ENCODE results near the gene SF3A1. TPM values are rescaled to one million over a fixed set of nuclear protein-coding genes. Genes with fewer than 3 reads are reported as not detected.

SF3A1 gene
- total RNA-seq, 1 experiment from 2014 or later, result 230 TPM

- no peaks in the 10 kb centered on the region for H3K27me3 ChIP-seq (ENCODE audit: insufficient read depth, low read length)
- no peaks in the 10 kb centered on the region for H3K9me2 ChIP-seq (ENCODE audit: insufficient read depth)
- CTCF ChIA-PET, result interaction anchor here (0.9 kb wide), 1 partner anchor 23 kb away, joined by 3 read pairs; no protein-coding TSS in a partner anchor
- peak overlapping the region; percentile 34 for H3K9ac ChIP-seq (ENCODE audit: low read length)
- DNase-seq (ENCODE audit: low read depth, low spot score) (no peak), ATAC-seq (peak; percentile 32; the same call in 1 of the 2 replicates)
- peak overlapping the region; percentile 19 for H3K27ac ChIP-seq (ENCODE audit: low read depth, low read length)
- no peak overlapping the region for H2AFZ ChIP-seq (ENCODE audit: low read depth, low read length, poor library complexity, severe bottlenecking)
- no peak for TF ChIP-seq RAD21 (IDR thresholded peaks at IDR 0.05; ENCODE audit: low read depth)
- TF ChIP-seq REST (IDR thresholded peaks at IDR 0.05; ENCODE audit: low read depth), result no peak
- no peak for TF ChIP-seq ZFX (IDR thresholded peaks at IDR 0.05)
- no peak for TF ChIP-seq EGR1 (IDR thresholded peaks at IDR 0.05; ENCODE audit: low read depth)
- TF ChIP-seq YY1 (IDR thresholded peaks at IDR 0.05; ENCODE audit: extremely low read depth, insufficient replicate concordance, low read depth, low read length), result no peak
- TF ChIP-seq CEBPB (IDR thresholded peaks at IDR 0.05; ENCODE audit: low read depth), result no peak
- TF ChIP-seq CTCF (IDR thresholded peaks at IDR 0.05 in 2 of 3, conservative IDR thresholded peaks at IDR 0.05 in 1 of 3; ENCODE audit: borderline replicate concordance in 1 of 3, insufficient read depth in 1 of 3, low read depth in 2 of 3, low read length in 2 of 3), result no peak
- TF ChIP-seq SRF (IDR thresholded peaks at IDR 0.05; ENCODE audit: low read depth), result no peak
- TF ChIP-seq ELF1 (IDR thresholded peaks at IDR 0.05; ENCODE audit: borderline replicate concordance, low read depth), result no peak
- TF ChIP-seq EZH2phosphoT487 (IDR thresholded peaks at IDR 0.05; ENCODE audit: borderline replicate concordance), result no peak
- TF ChIP-seq ZNF274 (IDR thresholded peaks at IDR 0.05; ENCODE audit: low read depth, low read length), result no peak
- no peak for TF ChIP-seq TCF7L2 (IDR thresholded peaks at IDR 0.05; ENCODE audit: borderline replicate concordance, extremely low read depth, insufficient read depth, insufficient read length)
- TF ChIP-seq SP1 (IDR thresholded peaks at IDR 0.05; ENCODE audit: low read depth), result no peak
- no peak for TF ChIP-seq FOSL1 (IDR thresholded peaks at IDR 0.05; ENCODE audit: low read depth)
- no TSS peak for BruUV-seq (replicated peaks)
- no peaks in the 10 kb centered on the region for H4K20me1 ChIP-seq (ENCODE audit: insufficient read depth)
- peak overlapping the region; percentile 72 for H3K4me2 ChIP-seq (ENCODE audit: low read length)
- H3K9me3 ChIP-seq (ENCODE audit: control insufficient read depth in 1 of 2, insufficient read depth in 1 of 2, low read depth in 1 of 2, low read length in 2 of 2), result no peaks in the 10 kb centered on the region
- no peaks in the 10 kb centered on the region for H3K36me3 ChIP-seq (ENCODE audit: control insufficient read depth in 1 of 2, insufficient read depth in 2 of 2, low read length in 2 of 2)
- RAD21 ChIA-PET (ENCODE audit: low non-redundant PET in 1 of 2, low total read pairs in 2 of 2, uncharacterized antibody in 2 of 2, unreplicated experiment in 2 of 2), result no interaction called here
- H3K4me3 ChIP-seq (replicated peaks in 1 of 2; ENCODE audit: low read depth in 1 of 2, low read length in 2 of 2), result peak overlapping the region in 1 of 2 experiments; percentile 33; a peak in 1 of 4 replicates
- H3K79me2 ChIP-seq (ENCODE audit: insufficient read depth, low read length), result peaks cover 8% of the 10 kb centered on the region; the same call in 1 of the 2 replicates
- intact Hi-C loops (cut with micrococcal nuclease), result no loop called here
- peaks cover 47 to 94% of the 10 kb centered on the region in 2 experiments for H3K4me1 ChIP-seq (ENCODE audit: control insufficient read depth in 1 of 2, insufficient read depth in 2 of 2, low read length in 2 of 2)
- POLR2A ChIA-PET, result no interaction called here
Observed at GRCh38 chr22:30310881-30311771, 45.6 kb downstream of the SF3A1 start.
